Loucy (cell line): Measurements from ENCODE around the gene CNTN2.

Source experiments
- H2AFZ ChIP-seq: fragments of 200-600 bp; sonication (generic); 2 replicates; pipeline ENCODE4 v1.6.0; 2016; ENCODE audit warnings: antibody characterized with exemption, mild to moderate bottlenecking, low read length, moderate library complexity
- H3F3A ChIP-seq: fragments of 200-600 bp; 2 replicates; pipeline ENCODE4 v1.6.0; 2016; ENCODE audit warnings: antibody characterized with exemption, low read depth, mild to moderate bottlenecking
- H3K27me3 ChIP-seq: fragments of 200-600 bp; sonication (generic); 2 replicates; pipeline ENCODE4 v1.6.1; 2014; ENCODE audit warnings: low read length, mild to moderate bottlenecking; ENCODE audit not compliant: insufficient read depth, poor library complexity, severe bottlenecking
- H3K36me3 ChIP-seq: fragments of 200-600 bp; sonication (generic); 2 replicates; pipeline ENCODE4 v1.6.1; 2016; ENCODE audit warnings: low read length; ENCODE audit not compliant: insufficient read depth
- H3K4me1 ChIP-seq: fragments of 200-600 bp; sonication (generic); 2 replicates; pipeline ENCODE4 v1.5.1; 2014; ENCODE audit warnings: low read length, mild to moderate bottlenecking; ENCODE audit not compliant: insufficient read depth, poor library complexity, severe bottlenecking
- H3K4me2 ChIP-seq: fragments of 200-600 bp; sonication (generic); 2 replicates; pipeline ENCODE4 v1.6.0; 2014; ENCODE audit warnings: antibody characterized with exemption, low read length, low read depth, mild to moderate bottlenecking; ENCODE audit not compliant: poor library complexity, severe bottlenecking
- H3K4me3 ChIP-seq: fragments of 200-600 bp; sonication (generic); 2 replicates; pipeline ENCODE4 v1.5.1; 2014; ENCODE audit warnings: low read length, mild to moderate bottlenecking, mixed read lengths; ENCODE audit not compliant: poor library complexity, severe bottlenecking
- H3K79me2 ChIP-seq: fragments of 200-600 bp; sonication (generic); 2 replicates; pipeline ENCODE4 v1.6.1; 2014; ENCODE audit warnings: low read length; ENCODE audit not compliant: insufficient read depth
- H3K9ac ChIP-seq: fragments of 200-600 bp; sonication (generic); 2 replicates; pipeline ENCODE4 v1.6.0; 2014; ENCODE audit warnings: mild to moderate bottlenecking, low read depth, low read length, moderate library complexity; ENCODE audit not compliant: poor library complexity, severe bottlenecking
- H3K9me2 ChIP-seq: fragments of 200-600 bp; sonication (generic); replicated peaks from 2 replicates; pipeline ENCODE4 v1.6.1; 2016; ENCODE audit warnings: low read depth, low read length, mixed read lengths
- H3K9me3 ChIP-seq: fragments of 200-600 bp; sonication (generic); 2 replicates; pipeline ENCODE4 v1.6.1; 2014; ENCODE audit warnings: mild to moderate bottlenecking, antibody characterized with exemption, low read length, low read depth; ENCODE audit not compliant: insufficient read depth
- H4K20me1 ChIP-seq: fragments of 200-600 bp; sonication (generic); 2 replicates; pipeline ENCODE4 v1.6.0; 2014; ENCODE audit warnings: antibody characterized with exemption, low read length, mild to moderate bottlenecking; ENCODE audit not compliant: insufficient read depth, poor library complexity, severe bottlenecking
- CTCF ChIP-seq: fragments of 200-600 bp; sonication (generic); conservative IDR thresholded peaks from 2 replicates; pipeline ENCODE4 v1.5.1; 2014; ENCODE audit warnings: mild to moderate bottlenecking, antibody characterized with exemption, low read length
- EZH2phosphoT487 ChIP-seq: fragments of 200-600 bp; IDR thresholded peaks from 2 replicates; pipeline ENCODE4 v1.6.1; 2018; ENCODE audit warnings: antibody characterized with exemption, mild to moderate bottlenecking, moderate library complexity, borderline replicate concordance

Gene CNTN2

DNA sequence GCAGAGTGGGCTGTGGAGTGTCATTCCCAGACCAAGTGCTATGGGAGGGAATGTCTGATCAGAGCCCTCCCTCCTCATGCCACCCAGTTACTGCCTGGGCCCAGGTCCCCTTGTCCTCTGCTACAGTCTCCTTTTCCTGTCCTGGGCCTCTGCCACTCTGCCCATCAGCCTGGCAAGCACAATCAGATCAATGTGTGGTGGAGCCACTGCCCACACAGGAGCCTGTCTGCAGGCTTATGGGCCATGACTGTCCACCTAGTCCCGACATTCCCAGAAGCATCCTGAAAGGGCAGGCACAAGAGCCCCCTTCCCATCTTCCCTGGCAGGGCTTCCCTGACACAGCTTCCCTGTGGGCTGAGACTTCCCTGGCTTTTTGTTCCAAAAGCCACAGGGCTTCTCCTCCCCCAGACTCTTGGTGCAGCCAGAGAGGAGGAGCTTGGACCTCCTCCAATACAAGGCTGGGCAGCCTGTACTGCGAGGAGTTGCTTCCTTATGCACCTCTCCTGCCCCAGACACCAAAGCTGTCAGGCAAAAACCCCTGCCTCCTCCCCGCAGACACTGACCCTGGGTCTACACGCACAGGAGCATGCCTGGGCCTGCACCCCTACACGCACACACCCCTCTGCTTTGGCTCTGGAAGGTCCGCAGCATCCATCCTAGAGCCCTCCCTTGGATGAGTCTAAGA, 29.2 kb upstream of the CNTN2 start:
- H3K9me3 ChIP-seq: no peaks in the 10 kb centered on the region
- no peaks in the 10 kb centered on the region for H3F3A ChIP-seq
- H3K4me3 ChIP-seq: no peak overlapping the region
- H3K9ac ChIP-seq: no peak overlapping the region
- TF ChIP-seq EZH2phosphoT487 (no peak), CTCF (no peak)
- no peaks in the 10 kb centered on the region for H4K20me1 ChIP-seq
- no peak overlapping the region for H2AFZ ChIP-seq
- H3K79me2 ChIP-seq: no peaks in the 10 kb centered on the region
- no peaks in the 10 kb centered on the region for H3K27me3 ChIP-seq
- no peaks in the 10 kb centered on the region for H3K36me3 ChIP-seq
- no peak overlapping the region for H3K4me2 ChIP-seq
- no peaks in the 10 kb centered on the region for H3K9me2 ChIP-seq
- peaks cover 15% of the 10 kb centered on the region for H3K4me1 ChIP-seq

GRCh38 chr1:205014783-205015182, 28.2 kb upstream of the CNTN2 start:
- Histone ChIP-seq H3K4me1 (peaks cover 15% of the 10 kb centered on the region), H2AFZ (no peak overlapping the region), H3K27me3 (no peaks in the 10 kb centered on the region), H3F3A (no peaks in the 10 kb centered on the region), H3K4me3 (no peak overlapping the region), H3K79me2 (no peaks in the 10 kb centered on the region), H3K36me3 (no peaks in the 10 kb centered on the region), H3K4me2 (no peak overlapping the region), H3K9ac (no peak overlapping the region), H3K9me3 (no peaks in the 10 kb centered on the region), H3K9me2 (no peaks in the 10 kb centered on the region), H4K20me1 (no peaks in the 10 kb centered on the region)
- no peak for TF ChIP-seq CTCF
- no peak for TF ChIP-seq EZH2phosphoT487

DNA sequence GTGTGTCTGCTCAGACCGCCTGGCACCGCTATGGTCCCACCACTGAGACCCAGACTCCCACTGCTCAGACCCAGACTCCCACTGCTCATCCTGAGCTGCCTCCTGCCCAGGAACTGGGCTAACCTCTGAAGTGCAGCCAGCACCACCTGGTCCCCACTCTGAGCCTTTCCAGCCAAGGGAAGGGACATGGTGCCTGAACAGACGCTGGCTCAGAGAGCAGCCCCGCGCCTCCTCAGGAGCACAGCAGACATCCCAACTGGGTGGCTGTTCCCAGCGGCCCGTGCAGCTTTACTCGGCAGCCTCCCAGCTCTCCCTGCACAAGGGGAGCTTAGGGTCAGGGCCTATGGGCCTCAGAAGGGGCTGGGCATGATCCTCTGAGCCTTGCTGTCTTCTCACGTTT, 27.8 kb upstream of the CNTN2 start:
- no peak overlapping the region for H3K4me2 ChIP-seq
- H3F3A ChIP-seq: no peaks in the 10 kb centered on the region
- no peaks in the 10 kb centered on the region for H3K27me3 ChIP-seq
- H3K79me2 ChIP-seq: no peaks in the 10 kb centered on the region
- no peak overlapping the region for H3K9ac ChIP-seq
- H3K36me3 ChIP-seq: no peaks in the 10 kb centered on the region
- H4K20me1 ChIP-seq: no peaks in the 10 kb centered on the region
- no peaks in the 10 kb centered on the region for H3K9me2 ChIP-seq
- no peak overlapping the region for H3K4me3 ChIP-seq
- peaks cover 15% of the 10 kb centered on the region for H3K4me1 ChIP-seq
- H2AFZ ChIP-seq: no peak overlapping the region
- no peaks in the 10 kb centered on the region for H3K9me3 ChIP-seq
- TF ChIP-seq EZH2phosphoT487 (no peak), CTCF (no peak)
